ENCODE results near the gene ANXA6. TPM values are rescaled to one million over a fixed set of nuclear protein-coding genes. Genes with fewer than 3 reads are reported as not detected.

Gene ANXA6
- total RNA-seq, 1 donor: 194 TPM

- TF ChIP-seq, protein P1, sequence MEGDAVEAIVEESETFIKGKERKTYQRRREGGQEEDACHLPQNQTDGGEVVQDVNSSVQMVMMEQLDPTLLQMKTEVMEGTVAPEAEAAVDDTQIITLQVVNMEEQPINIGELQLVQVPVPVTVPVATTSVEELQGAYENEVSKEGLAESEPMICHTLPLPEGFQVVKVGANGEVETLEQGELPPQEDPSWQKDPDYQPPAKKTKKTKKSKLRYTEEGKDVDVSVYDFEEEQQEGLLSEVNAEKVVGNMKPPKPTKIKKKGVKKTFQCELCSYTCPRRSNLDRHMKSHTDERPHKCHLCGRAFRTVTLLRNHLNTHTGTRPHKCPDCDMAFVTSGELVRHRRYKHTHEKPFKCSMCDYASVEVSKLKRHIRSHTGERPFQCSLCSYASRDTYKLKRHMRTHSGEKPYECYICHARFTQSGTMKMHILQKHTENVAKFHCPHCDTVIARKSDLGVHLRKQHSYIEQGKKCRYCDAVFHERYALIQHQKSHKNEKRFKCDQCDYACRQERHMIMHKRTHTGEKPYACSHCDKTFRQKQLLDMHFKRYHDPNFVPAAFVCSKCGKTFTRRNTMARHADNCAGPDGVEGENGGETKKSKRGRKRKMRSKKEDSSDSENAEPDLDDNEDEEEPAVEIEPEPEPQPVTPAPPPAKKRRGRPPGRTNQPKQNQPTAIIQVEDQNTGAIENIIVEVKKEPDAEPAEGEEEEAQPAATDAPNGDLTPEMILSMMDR (IDR thresholded peaks at IDR 0.05; ENCODE audit: insufficient read depth, low read length): no peak
- H3K4me3 ChIP-seq (ENCODE audit: low read depth, low read length): no peak overlapping the region
- DNase-seq (ENCODE audit: low read depth): no peak
These were observed 2.2 kb upstream of the ANXA6 start for GRCh38 chr5:151159649-151160373.

DNA sequence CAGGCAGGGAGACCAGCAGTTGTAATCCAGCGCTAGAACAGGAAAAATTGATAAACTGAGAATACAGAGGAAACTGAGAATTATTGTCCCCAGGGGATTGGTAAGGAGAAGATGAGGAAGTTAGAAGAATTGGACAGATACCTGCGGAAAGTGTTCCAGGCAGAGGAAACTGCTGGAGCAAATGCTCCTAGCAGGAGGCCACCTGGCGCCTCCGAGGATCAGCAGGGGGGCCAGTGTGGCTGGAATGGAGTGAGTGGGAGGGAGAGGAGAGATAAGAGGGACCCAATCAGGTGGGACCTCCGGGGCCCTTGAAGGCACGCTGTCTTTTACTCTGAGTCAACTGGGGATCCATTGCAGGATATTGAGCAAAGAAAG, 695 bp upstream of the ANXA6 start:
- peak overlapping the region; percentile 95 for H3K4me3 ChIP-seq (ENCODE audit: low read depth, low read length)
- DNase-seq (ENCODE audit: low read depth): no peak
- TF ChIP-seq, protein P1 (IDR thresholded peaks at IDR 0.05; ENCODE audit: insufficient read depth, low read length): no peak

- DNase-seq (ENCODE audit: low read depth): no peak
- TF ChIP-seq, protein P1 (IDR thresholded peaks at IDR 0.05; ENCODE audit: insufficient read depth, low read length): peak; percentile 21
- H3K4me3 ChIP-seq (ENCODE audit: low read depth, low read length): peak overlapping the region; percentile 95
These were observed 815 bp downstream of the ANXA6 start for GRCh38 chr5:151156507-151157420.

GRCh38 chr5:151155775-151156506, 1.6 kb downstream of the ANXA6 start:
- peak; percentile 65 for DNase-seq (ENCODE audit: low read depth)
- TF ChIP-seq, protein P1 (IDR thresholded peaks at IDR 0.05; ENCODE audit: insufficient read depth, low read length): no peak
- peak overlapping the region; percentile 95 for H3K4me3 ChIP-seq (ENCODE audit: low read depth, low read length)

GRCh38 chr5:151154931-151155774, 2.4 kb downstream of the ANXA6 start:
- TF ChIP-seq, protein P1 (IDR thresholded peaks at IDR 0.05; ENCODE audit: insufficient read depth, low read length): no peak
- no peak for DNase-seq (ENCODE audit: low read depth)
- H3K4me3 ChIP-seq (ENCODE audit: low read depth, low read length): peak overlapping the region; percentile 95
